Muscle of leg (tissue), 11 donors: ENCODE measurements around the gene PLXNC1. TPM values are rescaled to one million over a fixed set of nuclear protein-coding genes. Genes with fewer than 3 reads are reported as not detected.
A peak's percentile ranks its signal among the peaks of the same experiment; 100 is the strongest.

ENCODE experiments used
- DNase-seq: peaks from one replicate; pipeline ENCODE4 v3.0.0; 2013
- H3K27ac ChIP-seq: one replicate; pipeline ENCODE4 v1.5.1; 2013; ENCODE audit warnings: mild to moderate bottlenecking, low read length, control low read depth
- H3K27me3 ChIP-seq: one replicate; pipeline ENCODE4 v1.6.1; 2013; ENCODE audit warnings: low read length; ENCODE audit not compliant: control insufficient read depth, insufficient read depth
- H3K36me3 ChIP-seq: one replicate; pipeline ENCODE4 v1.6.1; 2013; ENCODE audit warnings: low read length; ENCODE audit not compliant: control insufficient read depth, insufficient read depth
- H3K4me1 ChIP-seq: one replicate; pipeline ENCODE4 v1.6.1; 2013; ENCODE audit warnings: low read length; ENCODE audit not compliant: control insufficient read depth, insufficient read depth
- H3K4me3 ChIP-seq: one replicate; pipeline ENCODE4 v1.5.1; 2013; ENCODE audit warnings: low read length, control low read depth
- H3K9me3 ChIP-seq: replicated peaks from 2 replicates; pipeline ENCODE4 v1.6.1; 2013; ENCODE audit warnings: low read depth, low read length; ENCODE audit not compliant: control insufficient read depth
- WGBS: methylation state at CpG from one replicate; pipeline ENCODE4 v1.1.5; 2013; ENCODE audit warnings: missing lambda C conversion rate; ENCODE audit not compliant: insufficient coverage; 5-methylcytosine and 5-hydroxymethylcytosine counted together
- polyA plus RNA-seq, 8 donors: library from polyadenylated mRNA; unstranded; fragments of 120-200 nt; gene quantifications; one replicate each; pipeline versions ENCODE4 v1.2.1 to v1.2.3, GENCODE V29; 2013; ENCODE audit warnings: inconsistent platforms in 1 of 8, low replicate concordance in 1 of 8; ENCODE audit not compliant: insufficient read length in 8 of 8, insufficient read depth in 1 of 8
- total RNA-seq: library from RNA; stranded (reverse); fragments of 120-200 nt; gene quantifications from one replicate; pipeline ENCODE4 v1.2.4, GENCODE V29; 2013

The PLXNC1 gene
- total and polyA plus RNA-seq, 9 donors = 11.7 to 29.4 (median 19.0) TPM

DNA sequence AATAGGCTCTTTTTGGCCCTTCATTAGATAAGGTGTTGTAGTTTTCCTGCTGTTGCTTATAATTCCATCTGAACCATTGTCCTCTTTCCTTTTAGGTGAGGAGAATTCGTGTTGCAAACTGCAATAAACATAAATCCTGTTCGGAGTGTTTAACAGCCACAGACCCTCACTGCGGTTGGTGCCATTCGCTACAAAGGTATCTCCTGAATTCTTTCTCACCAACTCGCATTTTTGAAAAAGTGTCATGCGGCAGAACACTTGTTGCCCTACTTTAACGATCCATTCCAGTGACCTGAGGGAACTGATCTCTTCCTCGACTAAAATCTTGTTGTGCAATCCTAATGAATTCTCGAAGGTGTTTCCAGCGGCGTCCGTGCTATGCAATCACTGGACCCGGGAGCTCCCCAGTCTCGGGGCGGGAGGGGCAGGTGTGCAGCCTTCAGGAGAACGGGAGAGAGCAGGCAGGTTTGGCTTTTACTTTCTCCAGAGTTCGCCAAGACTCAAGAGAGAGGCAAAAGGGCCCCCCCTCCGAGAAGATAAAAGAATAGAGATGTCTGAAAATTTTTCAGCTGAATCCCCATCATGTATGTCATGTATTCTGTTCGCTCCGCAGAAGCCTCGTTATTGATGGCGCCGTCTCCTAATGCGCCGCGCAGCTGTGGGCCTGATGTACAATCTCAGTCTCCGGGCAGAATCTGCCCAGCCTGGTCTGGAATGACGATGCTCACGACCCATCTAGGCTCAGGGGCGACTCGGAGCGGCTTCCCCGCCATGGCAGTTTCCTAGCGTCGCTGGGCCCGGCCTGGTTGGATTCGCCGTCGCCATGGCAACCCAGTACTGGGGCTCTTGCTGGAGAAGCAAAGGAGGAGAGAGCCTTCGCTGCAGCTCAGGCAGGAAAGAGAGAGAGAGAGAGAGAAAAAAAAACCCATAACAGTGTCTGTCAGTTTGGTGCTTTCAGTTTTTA is 38.2 kb downstream of the PLXNC1 start:
- peak; percentile 83 for DNase-seq
- 25% methylated on average over 33 of the region's 40 CpGs for WGBS
- peaks cover 4% of the 10 kb centered on the region for H3K27me3 ChIP-seq
- H3K4me3 ChIP-seq = no peak overlapping the region
- peaks cover 7% of the 10 kb centered on the region for H3K4me1 ChIP-seq
- H3K27ac ChIP-seq = no peak overlapping the region
- H3K36me3 ChIP-seq = no peaks in the 10 kb centered on the region
- no peaks in the 10 kb centered on the region for H3K9me3 ChIP-seq

DNA sequence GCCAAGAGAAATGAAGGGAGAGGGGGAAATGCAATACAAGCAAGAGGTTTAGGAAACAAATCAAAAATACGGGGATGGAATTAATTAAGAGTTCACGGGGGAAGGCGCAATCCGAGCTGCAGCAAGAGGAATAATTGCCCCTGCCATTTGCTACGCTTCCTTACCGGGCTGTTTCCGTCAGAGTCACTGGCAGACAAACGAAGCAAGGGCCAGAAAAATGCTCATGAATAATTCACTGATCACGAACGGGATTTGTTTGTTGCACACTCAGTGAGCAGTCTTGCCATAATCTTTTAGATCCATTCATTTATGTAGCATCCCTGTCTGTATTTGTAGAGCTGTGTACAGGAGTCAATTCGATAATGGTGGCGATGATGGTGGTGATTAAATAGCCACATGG is 39.0 kb downstream of the PLXNC1 start:
- WGBS = 31% methylated on average over 8 of the region's 12 CpGs
- DNase-seq = no peak
- no peaks in the 10 kb centered on the region for H3K36me3 ChIP-seq
- peaks cover 4% of the 10 kb centered on the region for H3K27me3 ChIP-seq
- peaks cover 7% of the 10 kb centered on the region for H3K4me1 ChIP-seq
- H3K9me3 ChIP-seq = no peaks in the 10 kb centered on the region
- H3K4me3 ChIP-seq = no peak overlapping the region
- no peak overlapping the region for H3K27ac ChIP-seq

DNA sequence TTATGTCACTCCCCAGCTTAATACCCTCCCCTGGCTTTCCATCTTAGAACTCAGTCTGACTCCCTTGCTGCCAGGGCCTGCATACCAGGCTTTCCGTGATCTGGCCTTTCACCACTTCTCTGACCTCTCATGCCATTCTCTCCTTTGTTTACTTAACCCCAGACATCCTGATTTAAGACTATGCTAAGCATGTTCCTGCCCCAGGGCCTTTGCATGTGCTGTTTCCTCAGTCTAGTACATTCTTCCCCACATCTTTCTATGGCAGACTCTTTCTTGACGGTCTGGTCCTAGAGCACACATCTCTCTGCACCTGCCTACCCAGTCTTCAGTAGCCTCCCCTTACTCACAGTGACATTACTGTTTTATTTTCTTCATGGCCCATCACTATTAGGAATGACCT is 42.2 kb downstream of the PLXNC1 start:
- Histone ChIP-seq H3K27ac (no peak overlapping the region), H3K27me3 (peaks cover 3% of the 10 kb centered on the region), H3K4me1 (peaks cover 7% of the 10 kb centered on the region), H3K9me3 (no peaks in the 10 kb centered on the region), H3K4me3 (no peak overlapping the region), H3K36me3 (no peaks in the 10 kb centered on the region)
- 94% methylated on average over 1 of the region's 2 CpGs for WGBS
- DNase-seq = no peak

DNA sequence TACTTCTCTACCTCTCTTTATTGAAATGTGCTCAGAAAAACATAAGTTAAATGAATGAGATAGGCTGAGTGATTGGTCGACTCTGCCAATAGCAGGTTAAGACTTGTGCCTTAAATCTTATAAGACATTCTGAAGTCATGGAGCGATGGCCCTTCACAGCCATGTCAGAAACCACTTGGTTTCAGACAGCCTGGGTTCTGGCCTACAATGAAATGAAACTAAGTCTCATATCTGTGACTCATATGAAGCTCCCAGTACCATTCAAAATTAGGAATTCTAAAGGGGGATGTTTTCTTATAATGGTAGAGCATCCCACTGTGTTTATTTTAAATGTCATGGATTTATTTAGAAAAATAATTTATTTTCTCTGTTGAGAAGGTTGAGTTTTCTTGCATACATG is 42.6 kb downstream of the PLXNC1 start:
- WGBS = 100% methylated on average over 2 of the region's 2 CpGs
- no peak overlapping the region for H3K4me3 ChIP-seq
- no peaks in the 10 kb centered on the region for H3K36me3 ChIP-seq
- H3K4me1 ChIP-seq = peaks cover 7% of the 10 kb centered on the region
- no peaks in the 10 kb centered on the region for H3K9me3 ChIP-seq
- H3K27ac ChIP-seq = no peak overlapping the region
- DNase-seq = no peak
- H3K27me3 ChIP-seq = peaks cover 2% of the 10 kb centered on the region

DNA sequence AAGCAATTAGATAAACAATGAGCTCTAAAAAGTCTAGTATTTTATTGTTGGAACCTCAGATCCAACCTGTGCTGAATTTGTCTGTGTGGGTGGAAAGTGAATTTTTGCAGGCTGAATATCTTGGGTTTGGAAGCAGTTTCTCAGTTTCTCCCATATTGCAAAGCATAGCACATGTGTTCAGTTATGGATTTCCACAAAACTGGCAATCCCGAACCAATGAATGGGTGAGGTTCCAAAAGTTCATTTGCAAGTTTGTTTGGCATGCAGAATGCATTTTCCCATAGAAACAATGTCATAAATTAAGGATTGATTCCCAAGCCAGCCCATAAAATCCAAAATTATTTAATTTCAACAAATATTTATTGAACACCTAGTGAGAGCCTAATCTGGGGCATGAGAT is 43.4 kb downstream of the PLXNC1 start:
- WGBS = no CpG with 5 or more reads among the region's 1 CpG

DNA sequence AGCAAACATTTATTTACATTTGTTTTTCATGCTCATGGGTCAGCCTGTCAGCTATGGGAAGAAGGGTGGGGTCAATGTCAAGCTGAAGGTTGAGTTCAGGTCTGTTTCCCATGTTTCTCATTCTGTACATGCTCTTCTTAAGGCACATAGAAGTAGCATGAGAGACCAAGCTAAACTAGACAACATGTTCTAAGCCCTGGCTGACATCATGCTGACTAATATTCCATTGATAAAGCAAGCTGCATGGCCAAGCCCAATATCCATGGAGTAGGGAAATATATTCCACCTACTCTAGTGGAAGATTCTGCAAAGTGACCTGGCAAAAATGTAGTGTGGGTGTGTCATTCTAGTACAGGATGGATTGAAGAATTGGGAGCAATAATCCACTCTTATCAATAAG is 44.1 kb downstream of the PLXNC1 start:
- H3K27me3 ChIP-seq = no peaks in the 10 kb centered on the region
- H3K4me3 ChIP-seq = no peak overlapping the region
- no peaks in the 10 kb centered on the region for H3K36me3 ChIP-seq
- no peaks in the 10 kb centered on the region for H3K9me3 ChIP-seq
- H3K27ac ChIP-seq = no peak overlapping the region
- DNase-seq = no peak
- H3K4me1 ChIP-seq = peaks cover 5% of the 10 kb centered on the region

More for the DNA sequence above, 43.4 kb downstream of the PLXNC1 start:
- no peak overlapping the region for H3K4me3 ChIP-seq
- H3K36me3 ChIP-seq = no peaks in the 10 kb centered on the region
- H3K27me3 ChIP-seq = peaks cover 2% of the 10 kb centered on the region
- no peak overlapping the region for H3K27ac ChIP-seq
- H3K4me1 ChIP-seq = peaks cover 7% of the 10 kb centered on the region
- DNase-seq = no peak
- H3K9me3 ChIP-seq = no peaks in the 10 kb centered on the region

DNA sequence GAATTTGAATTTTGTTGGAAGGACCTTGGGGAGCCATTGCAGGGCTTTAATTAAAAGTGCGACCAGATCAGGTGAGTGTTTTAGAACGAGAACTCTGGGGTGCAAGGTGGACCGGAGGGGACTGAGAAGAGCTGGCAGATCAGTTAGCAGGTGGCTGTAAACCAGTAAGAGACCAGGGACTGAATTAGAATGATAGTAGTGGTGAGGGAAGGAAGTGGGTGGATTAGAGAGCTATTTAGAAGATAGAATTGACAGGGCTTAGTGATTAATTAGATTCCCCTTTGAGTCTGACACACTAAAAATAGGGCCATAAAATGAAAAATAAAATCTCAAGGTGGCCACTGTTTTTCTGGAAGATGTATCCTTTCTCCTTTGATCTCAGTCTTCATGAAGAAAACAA is 44.8 kb downstream of the PLXNC1 start:
- WGBS = 75% methylated on average over 3 of the region's 3 CpGs
- H3K4me1 ChIP-seq = no peaks in the 10 kb centered on the region
- no peak overlapping the region for H3K27ac ChIP-seq
- no peak for DNase-seq
- no peaks in the 10 kb centered on the region for H3K36me3 ChIP-seq
- no peak overlapping the region for H3K4me3 ChIP-seq
- no peaks in the 10 kb centered on the region for H3K27me3 ChIP-seq
- no peaks in the 10 kb centered on the region for H3K9me3 ChIP-seq

DNA sequence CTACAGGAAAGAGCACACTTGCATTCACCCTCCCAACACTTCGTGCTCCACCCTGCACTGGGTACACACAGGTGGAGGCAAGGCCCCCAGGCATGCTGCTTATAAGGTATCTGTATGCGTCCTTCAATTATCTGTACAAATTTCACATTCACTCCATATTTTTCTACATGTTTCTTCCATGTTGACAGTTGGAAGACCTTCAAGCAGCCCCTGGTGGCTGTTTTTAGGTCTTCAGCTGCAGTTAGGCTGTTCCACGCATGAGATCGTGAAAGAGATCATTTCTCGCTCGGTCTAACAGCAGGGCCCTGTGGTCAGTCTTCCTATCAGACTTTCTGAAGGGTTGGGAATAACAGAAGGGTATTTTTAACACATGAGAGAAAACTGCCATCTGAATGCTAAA is 47.1 kb downstream of the PLXNC1 start:
- Histone ChIP-seq H3K9me3 (no peaks in the 10 kb centered on the region), H3K27me3 (no peaks in the 10 kb centered on the region), H3K27ac (no peak overlapping the region), H3K36me3 (no peaks in the 10 kb centered on the region), H3K4me3 (no peak overlapping the region), H3K4me1 (no peaks in the 10 kb centered on the region)
- DNase-seq = no peak
- 100% methylated on average over 2 of the region's 6 CpGs for WGBS

DNA sequence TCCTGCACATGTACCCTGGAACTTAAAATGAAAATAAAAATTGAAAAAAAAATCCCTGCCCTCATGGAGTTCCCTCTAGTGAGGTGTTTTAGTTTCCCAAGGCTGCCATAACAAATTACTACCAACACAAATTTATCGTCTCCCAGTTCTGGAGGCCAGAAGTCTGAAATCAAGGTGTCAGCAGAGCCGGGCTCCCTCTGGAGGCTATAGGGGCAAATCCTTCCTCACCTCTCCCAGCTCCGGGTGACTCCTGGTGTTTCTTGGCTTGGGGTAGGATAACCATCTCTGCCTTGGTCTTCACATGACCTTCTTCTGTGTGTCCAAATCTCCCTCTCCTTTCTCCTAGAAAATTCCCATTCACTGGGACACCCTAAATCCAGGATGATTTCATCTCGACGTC is 50.1 kb downstream of the PLXNC1 start:
- WGBS = 83% methylated on average over 2 of the region's 5 CpGs
- no peak overlapping the region for H3K27ac ChIP-seq
- no peaks in the 10 kb centered on the region for H3K36me3 ChIP-seq
- no peaks in the 10 kb centered on the region for H3K27me3 ChIP-seq
- DNase-seq = no peak
- H3K4me3 ChIP-seq = no peak overlapping the region
- H3K4me1 ChIP-seq = no peaks in the 10 kb centered on the region
- H3K9me3 ChIP-seq = no peaks in the 10 kb centered on the region

- H3K27me3 ChIP-seq = no peaks in the 10 kb centered on the region
- H3K4me1 ChIP-seq = no peaks in the 10 kb centered on the region
- H3K36me3 ChIP-seq = no peaks in the 10 kb centered on the region
- 60% methylated on average over 4 of the region's 9 CpGs for WGBS
- DNase-seq = no peak
- H3K27ac ChIP-seq = no peak overlapping the region
- no peaks in the 10 kb centered on the region for H3K9me3 ChIP-seq
- H3K4me3 ChIP-seq = no peak overlapping the region
These were observed 50.5 kb downstream of the PLXNC1 start for GRCh38 chr12:94198872-94199271.
